Right atrium auricular region (tissue), 2 donors: ENCODE measurements around the gene P2RX5. TPM values are rescaled to one million over a fixed set of nuclear protein-coding genes. Genes with fewer than 3 reads are reported as not detected.
A peak's percentile ranks its signal among the peaks of the same experiment; 100 is the strongest.

Experiments
- DNase-seq: peaks from one replicate; pipeline ENCODE4 v3.0.0-alpha.2; 2019; ENCODE audit warnings: low spot score
- H3K27ac ChIP-seq, 2 donors: fragments of 200-600 bp; sonication (generic); 1 replicate in 1 of 2; 2 replicates in 1 of 2; pipeline ENCODE4 v1.5.1; 2016 to 2019
- H3K27me3 ChIP-seq, 2 donors: fragments of 200-600 bp; sonication (generic); one replicate each; pipeline versions ENCODE4 v1.5.1 to v1.6.0; 2017 to 2019
- H3K36me3 ChIP-seq: fragments of 200-600 bp; sonication (generic); one replicate; pipeline ENCODE4 v1.5.1; 2016
- H3K4me1 ChIP-seq, 2 donors: fragments of 200-600 bp; sonication (generic); one replicate each; pipeline versions ENCODE4 v1.5.1 to v1.6.0; 2017 to 2019
- H3K4me3 ChIP-seq, 2 donors: fragments of 200-600 bp; sonication (generic); 1 replicate in 1 of 2; 2 replicates in 1 of 2; pipeline ENCODE4 v1.5.1; 2017 to 2019; ENCODE audit warnings: mild to moderate bottlenecking in 1 of 2, moderate library complexity in 1 of 2
- H3K9me3 ChIP-seq, 2 donors: fragments of 200-600 bp; sonication (generic); one replicate each; pipeline ENCODE4 v1.5.1; 2019
- total RNA-seq, 2 donors: library from RNA; depleted of rRNA; stranded (reverse); fragments of >200 nt; gene quantifications; one replicate each; pipeline ENCODE4 v1.1.0, GENCODE V29; 2016
- TF ChIP-seq, protein P1 (sequence below), 2 donors: fragments of 200-600 bp; sonication (generic); IDR thresholded peaks; one replicate each; pipeline ENCODE4 v1.5.1; 2019; ENCODE audit warnings: antibody characterized with exemption in 2 of 2

The P2RX5 gene
- total RNA-seq, 2 donors from 2014 or later: 5.4 to 8.1 TPM

GRCh38 chr17:3678095-3678820 lies 17.7 kb downstream of the P2RX5 start:
- no peaks in the 10 kb centered on the region for H3K9me3 ChIP-seq
- H3K36me3 ChIP-seq: no peaks in the 10 kb centered on the region
- no peaks in the 10 kb centered on the region for H3K27me3 ChIP-seq
- DNase-seq: no peak
- no peak overlapping the region for H3K27ac ChIP-seq
- TF ChIP-seq, protein P1, sequence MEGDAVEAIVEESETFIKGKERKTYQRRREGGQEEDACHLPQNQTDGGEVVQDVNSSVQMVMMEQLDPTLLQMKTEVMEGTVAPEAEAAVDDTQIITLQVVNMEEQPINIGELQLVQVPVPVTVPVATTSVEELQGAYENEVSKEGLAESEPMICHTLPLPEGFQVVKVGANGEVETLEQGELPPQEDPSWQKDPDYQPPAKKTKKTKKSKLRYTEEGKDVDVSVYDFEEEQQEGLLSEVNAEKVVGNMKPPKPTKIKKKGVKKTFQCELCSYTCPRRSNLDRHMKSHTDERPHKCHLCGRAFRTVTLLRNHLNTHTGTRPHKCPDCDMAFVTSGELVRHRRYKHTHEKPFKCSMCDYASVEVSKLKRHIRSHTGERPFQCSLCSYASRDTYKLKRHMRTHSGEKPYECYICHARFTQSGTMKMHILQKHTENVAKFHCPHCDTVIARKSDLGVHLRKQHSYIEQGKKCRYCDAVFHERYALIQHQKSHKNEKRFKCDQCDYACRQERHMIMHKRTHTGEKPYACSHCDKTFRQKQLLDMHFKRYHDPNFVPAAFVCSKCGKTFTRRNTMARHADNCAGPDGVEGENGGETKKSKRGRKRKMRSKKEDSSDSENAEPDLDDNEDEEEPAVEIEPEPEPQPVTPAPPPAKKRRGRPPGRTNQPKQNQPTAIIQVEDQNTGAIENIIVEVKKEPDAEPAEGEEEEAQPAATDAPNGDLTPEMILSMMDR (IDR thresholded peaks at IDR 0.05): no peak
- no peak overlapping the region for H3K4me3 ChIP-seq
- no peaks in the 10 kb centered on the region for H3K4me1 ChIP-seq

DNA sequence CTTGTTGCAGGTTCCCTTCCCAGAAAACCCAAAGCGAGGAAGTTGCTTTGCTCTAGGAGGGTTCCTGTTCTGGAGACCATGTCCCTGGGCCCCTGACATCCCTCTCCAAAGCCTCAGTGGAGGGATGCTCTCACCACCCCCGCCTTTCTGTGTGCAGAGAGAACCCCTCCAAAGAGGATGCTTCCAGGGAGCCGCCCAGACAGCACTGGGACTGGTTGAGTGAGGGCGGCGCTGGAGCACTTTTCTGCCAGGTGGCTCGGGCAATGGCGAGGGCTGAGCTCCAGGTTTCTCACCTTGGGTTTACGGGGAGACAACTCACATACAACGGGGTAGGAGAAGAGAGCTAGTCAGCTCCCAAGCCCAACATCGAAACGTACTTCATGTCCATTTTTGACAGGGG lies 20.1 kb downstream of the P2RX5 start:
- Histone ChIP-seq H3K27ac (no peak overlapping the region), H3K4me1 (no peaks in the 10 kb centered on the region), H3K27me3 (no peaks in the 10 kb centered on the region), H3K36me3 (no peaks in the 10 kb centered on the region), H3K9me3 (no peaks in the 10 kb centered on the region), H3K4me3 (no peak overlapping the region)
- DNase-seq: no peak
- TF ChIP-seq, protein P1 (IDR thresholded peaks at IDR 0.05): no peak

GRCh38 chr17:3672571-3672970 lies 23.4 kb downstream of the P2RX5 start:
- no peaks in the 10 kb centered on the region for H3K36me3 ChIP-seq

GRCh38 chr17:3669548-3669947 lies 26.4 kb downstream of the P2RX5 start:
- Histone ChIP-seq H3K27me3 (no peaks in the 10 kb centered on the region), H3K36me3 (peaks cover 4% of the 10 kb centered on the region), H3K9me3 (no peaks in the 10 kb centered on the region), H3K27ac (peak overlapping the region in 1 of 2 donors; percentile 99), H3K4me3 (peak overlapping the region; percentile 75 to 84), H3K4me1 (peaks cover 0 to 42% of the 10 kb centered on the region in 2 donors)
- DNase-seq: no peak
- TF ChIP-seq, protein P1 (IDR thresholded peaks at IDR 0.05): no peak

More at GRCh38 chr17:3672571-3672970, 23.4 kb downstream of the P2RX5 start:
- Histone ChIP-seq H3K9me3 (no peaks in the 10 kb centered on the region), H3K4me1 (peaks cover 0 to 15% of the 10 kb centered on the region in 2 donors), H3K27ac (no peak overlapping the region), H3K27me3 (no peaks in the 10 kb centered on the region), H3K4me3 (no peak overlapping the region)
- TF ChIP-seq, protein P1 (IDR thresholded peaks at IDR 0.05): no peak
- DNase-seq: no peak

DNA sequence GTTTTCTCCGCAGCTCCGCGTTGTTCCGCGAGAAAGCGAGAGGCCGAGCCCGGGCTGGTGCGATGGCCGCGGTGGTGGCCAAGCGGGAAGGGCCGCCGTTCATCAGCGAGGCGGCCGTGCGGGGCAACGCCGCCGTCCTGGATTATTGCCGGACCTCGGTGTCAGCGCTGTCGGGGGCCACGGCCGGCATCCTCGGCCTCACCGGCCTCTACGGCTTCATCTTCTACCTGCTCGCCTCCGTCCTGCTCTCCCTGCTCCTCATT lies 26.9 kb downstream of the P2RX5 start:
- no peak for DNase-seq
- peak overlapping the region; percentile 98 to 99 for H3K27ac ChIP-seq
- peaks cover 9% of the 10 kb centered on the region for H3K36me3 ChIP-seq
- peaks cover 0 to 42% of the 10 kb centered on the region in 2 donors for H3K4me1 ChIP-seq
- peak overlapping the region; percentile 75 to 84 for H3K4me3 ChIP-seq
- no peaks in the 10 kb centered on the region for H3K9me3 ChIP-seq
- H3K27me3 ChIP-seq: no peaks in the 10 kb centered on the region
- TF ChIP-seq, protein P1 (IDR thresholded peaks at IDR 0.05): no peak
